ENCODE results near the gene ST7. TPM values are rescaled to one million over a fixed set of nuclear protein-coding genes. Genes with fewer than 3 reads are reported as not detected.
"Not testable (repeated sequence)": the region's sequence is repeated elsewhere in the genome, so short reads cannot be mapped to it uniquely, and the experiment has no call there.

Gene ST7
- total RNA-seq, 1 donor from 2014 or later: 107 TPM

DNA sequence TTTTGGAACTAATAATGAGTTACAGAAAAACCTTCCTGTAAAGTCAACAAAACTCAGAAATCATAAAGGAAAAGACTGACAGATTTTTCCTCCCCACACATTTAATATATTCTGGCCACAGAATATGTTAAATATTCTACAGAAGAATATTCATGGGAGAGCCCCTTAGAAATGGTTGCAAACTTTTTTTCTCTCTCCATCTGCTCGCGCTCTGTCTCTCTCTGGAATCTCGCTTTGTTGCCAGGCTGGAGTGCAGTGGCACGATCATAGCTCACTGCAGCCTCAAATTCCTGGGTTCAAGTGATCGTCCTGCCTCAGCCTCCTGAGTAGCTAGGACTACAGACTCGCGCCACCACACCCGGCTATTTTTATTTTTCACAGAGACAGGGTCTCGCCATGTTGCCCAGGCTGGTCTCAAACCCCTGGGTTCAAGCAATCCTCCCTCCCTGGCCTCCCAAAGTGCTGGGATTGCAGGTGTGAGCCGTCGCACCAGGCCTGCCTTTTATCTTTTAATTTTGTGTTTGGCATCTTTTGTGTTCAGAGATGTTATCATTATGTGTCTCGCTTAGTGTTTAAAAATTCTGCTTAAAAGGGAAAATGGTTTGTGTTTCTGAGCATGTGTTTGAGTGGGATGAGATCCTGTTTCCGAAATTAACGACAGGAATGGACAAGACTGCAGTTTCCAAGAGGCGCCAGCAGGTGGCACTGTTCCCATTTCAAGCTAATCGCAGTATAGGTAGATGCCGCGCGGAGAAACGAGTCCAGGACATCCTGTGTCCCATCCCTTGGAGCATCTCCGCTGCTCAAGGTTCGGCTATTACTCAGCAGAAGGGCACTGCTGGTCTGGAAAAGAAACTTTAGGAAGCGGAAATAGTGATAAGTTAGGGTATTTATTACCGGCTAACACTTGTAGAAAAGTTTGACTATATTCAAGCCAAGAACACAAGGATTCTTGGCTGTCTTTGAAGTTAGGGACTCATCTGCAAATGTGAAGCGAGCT is 23.1 kb upstream of the ST7 start:
- Mint-ChIP-seq H3K27me3 (ENCODE audit: unreplicated experiment) (no peaks in the 10 kb centered on the region), H3K27ac (ENCODE audit: unreplicated experiment) (no peak overlapping the region)
- TF ChIP-seq, protein P1, sequence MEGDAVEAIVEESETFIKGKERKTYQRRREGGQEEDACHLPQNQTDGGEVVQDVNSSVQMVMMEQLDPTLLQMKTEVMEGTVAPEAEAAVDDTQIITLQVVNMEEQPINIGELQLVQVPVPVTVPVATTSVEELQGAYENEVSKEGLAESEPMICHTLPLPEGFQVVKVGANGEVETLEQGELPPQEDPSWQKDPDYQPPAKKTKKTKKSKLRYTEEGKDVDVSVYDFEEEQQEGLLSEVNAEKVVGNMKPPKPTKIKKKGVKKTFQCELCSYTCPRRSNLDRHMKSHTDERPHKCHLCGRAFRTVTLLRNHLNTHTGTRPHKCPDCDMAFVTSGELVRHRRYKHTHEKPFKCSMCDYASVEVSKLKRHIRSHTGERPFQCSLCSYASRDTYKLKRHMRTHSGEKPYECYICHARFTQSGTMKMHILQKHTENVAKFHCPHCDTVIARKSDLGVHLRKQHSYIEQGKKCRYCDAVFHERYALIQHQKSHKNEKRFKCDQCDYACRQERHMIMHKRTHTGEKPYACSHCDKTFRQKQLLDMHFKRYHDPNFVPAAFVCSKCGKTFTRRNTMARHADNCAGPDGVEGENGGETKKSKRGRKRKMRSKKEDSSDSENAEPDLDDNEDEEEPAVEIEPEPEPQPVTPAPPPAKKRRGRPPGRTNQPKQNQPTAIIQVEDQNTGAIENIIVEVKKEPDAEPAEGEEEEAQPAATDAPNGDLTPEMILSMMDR (IDR thresholded peaks at IDR 0.05; ENCODE audit: partially characterized antibody, unreplicated experiment): peak; percentile 98

DNA sequence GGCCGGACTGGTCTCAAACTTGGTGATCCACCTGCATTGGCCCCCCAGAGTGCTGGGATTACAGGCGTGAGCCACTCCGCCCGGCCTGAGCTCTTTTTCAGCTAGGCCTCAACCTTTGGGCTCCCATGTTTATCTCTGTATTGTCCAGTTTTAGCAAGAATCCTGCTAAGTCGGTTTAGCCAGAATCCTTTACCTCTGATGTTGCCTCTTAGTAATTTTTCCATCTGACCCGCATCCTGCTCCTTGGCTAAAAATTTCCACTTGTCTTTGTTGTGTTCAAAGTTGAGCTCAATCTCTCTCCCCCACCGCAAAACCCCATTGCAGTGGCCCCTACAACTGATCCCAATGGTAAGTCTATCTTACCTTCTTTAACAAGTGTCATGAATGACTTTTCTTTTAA is 20.7 kb upstream of the ST7 start:
- Mint-ChIP-seq H3K4me3 (ENCODE audit: unreplicated experiment) (no peak overlapping the region), H3K4me1 (ENCODE audit: low read depth, unreplicated experiment) (peaks cover 2% of the 10 kb centered on the region), H3K27me3 (ENCODE audit: unreplicated experiment) (no peaks in the 10 kb centered on the region), H3K36me3 (ENCODE audit: unreplicated experiment) (no peaks in the 10 kb centered on the region), H3K27ac (ENCODE audit: unreplicated experiment) (no peak overlapping the region), H3K9me3 (ENCODE audit: unreplicated experiment) (no peaks in the 10 kb centered on the region)
- TF ChIP-seq, protein P1 (IDR thresholded peaks at IDR 0.05; ENCODE audit: partially characterized antibody, unreplicated experiment): no peak
- no peak for DNase-seq

More for the DNA sequence above, 23.1 kb upstream of the ST7 start:
- peak; percentile 87 for DNase-seq
- Mint-ChIP-seq H3K4me3 (ENCODE audit: unreplicated experiment) (no peak overlapping the region), H3K4me1 (ENCODE audit: low read depth, unreplicated experiment) (peaks cover 2% of the 10 kb centered on the region), H3K9me3 (ENCODE audit: unreplicated experiment) (no peaks in the 10 kb centered on the region), H3K36me3 (ENCODE audit: unreplicated experiment) (no peaks in the 10 kb centered on the region)

DNA sequence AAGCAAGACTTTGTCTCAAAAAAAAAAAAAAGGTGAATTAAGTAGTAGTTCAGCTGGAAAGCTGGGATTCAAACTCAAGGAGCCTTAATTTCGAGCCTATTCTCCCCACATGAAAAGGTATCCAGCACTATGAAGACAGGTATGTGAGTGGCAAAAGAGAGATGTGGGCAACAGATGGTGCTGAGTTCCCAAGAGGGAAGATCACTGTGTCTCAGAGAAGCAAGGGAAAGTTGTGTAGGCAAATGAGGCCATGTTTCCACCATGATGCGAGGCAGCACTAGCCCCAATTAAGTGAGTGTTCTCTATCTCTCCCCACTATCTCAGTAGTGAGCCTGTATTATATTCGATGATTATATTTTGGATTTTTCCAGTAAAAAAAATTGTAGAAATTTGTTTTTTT is 19.8 kb upstream of the ST7 start:
- no peak overlapping the region for H3K27ac Mint-ChIP-seq (ENCODE audit: unreplicated experiment)
- no peak overlapping the region for H3K4me3 Mint-ChIP-seq (ENCODE audit: unreplicated experiment)
- H3K9me3 Mint-ChIP-seq (ENCODE audit: unreplicated experiment): no peaks in the 10 kb centered on the region
- no peaks in the 10 kb centered on the region for H3K36me3 Mint-ChIP-seq (ENCODE audit: unreplicated experiment)
- TF ChIP-seq, protein P1 (IDR thresholded peaks at IDR 0.05; ENCODE audit: partially characterized antibody, unreplicated experiment): no peak
- no peaks in the 10 kb centered on the region for H3K27me3 Mint-ChIP-seq (ENCODE audit: unreplicated experiment)
- H3K4me1 Mint-ChIP-seq (ENCODE audit: low read depth, unreplicated experiment): peaks cover 2% of the 10 kb centered on the region
- DNase-seq: no peak

DNA sequence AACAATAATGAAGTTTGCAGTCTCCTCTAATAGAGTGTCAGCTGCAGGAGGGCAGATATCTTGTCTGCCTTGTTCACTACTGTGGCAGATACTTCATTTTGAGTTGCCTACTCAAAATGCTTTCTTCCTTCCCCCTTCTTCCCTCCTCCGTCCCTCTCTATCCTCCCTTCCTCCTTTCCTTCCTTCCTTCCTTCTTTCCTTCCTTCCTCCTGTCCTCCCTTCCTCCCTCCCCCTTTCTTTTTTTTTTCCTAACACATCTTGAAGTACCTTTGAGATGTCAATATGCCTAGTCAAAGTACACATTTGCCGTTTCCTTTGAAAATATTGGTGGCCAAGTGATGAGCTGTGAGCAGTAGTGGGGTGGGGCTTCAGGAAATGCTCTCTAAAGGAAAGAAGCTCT is 18.7 kb upstream of the ST7 start:
- H3K9me3 Mint-ChIP-seq (ENCODE audit: unreplicated experiment): no peaks in the 10 kb centered on the region
- TF ChIP-seq, protein P1 (IDR thresholded peaks at IDR 0.05; ENCODE audit: partially characterized antibody, unreplicated experiment): no peak
- no peaks in the 10 kb centered on the region for H3K27me3 Mint-ChIP-seq (ENCODE audit: unreplicated experiment)
- DNase-seq: no peak
- no peak overlapping the region for H3K27ac Mint-ChIP-seq (ENCODE audit: unreplicated experiment)
- H3K36me3 Mint-ChIP-seq (ENCODE audit: unreplicated experiment): no peaks in the 10 kb centered on the region
- H3K4me1 Mint-ChIP-seq (ENCODE audit: low read depth, unreplicated experiment): peaks cover 2% of the 10 kb centered on the region
- H3K4me3 Mint-ChIP-seq (ENCODE audit: unreplicated experiment): no peak overlapping the region

DNA sequence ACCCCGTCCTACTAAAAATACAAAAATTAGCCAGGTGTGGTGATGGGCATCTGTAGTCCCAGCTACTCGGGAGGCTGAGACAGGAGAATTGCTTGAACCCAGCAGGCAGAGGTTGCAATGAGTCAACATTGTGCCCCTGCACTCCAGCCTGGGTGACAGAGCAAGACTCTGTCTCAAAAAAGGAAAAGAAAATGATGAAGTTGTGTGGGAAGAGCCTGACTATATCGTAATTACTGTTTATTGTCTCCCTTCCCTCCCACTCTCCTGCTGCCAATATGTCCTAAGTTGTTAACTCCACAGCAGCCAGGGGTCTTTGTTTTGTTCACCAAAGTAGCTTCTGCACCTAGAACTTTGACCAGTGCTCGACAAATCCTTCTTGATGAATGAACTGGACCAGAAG is 16.5 kb upstream of the ST7 start:
- not testable (repeated sequence) for DNase-seq; H3K9me3 Mint-ChIP-seq (ENCODE audit: unreplicated experiment); H3K27ac Mint-ChIP-seq (ENCODE audit: unreplicated experiment); H3K27me3 Mint-ChIP-seq (ENCODE audit: unreplicated experiment); H3K4me3 Mint-ChIP-seq (ENCODE audit: unreplicated experiment); H3K4me1 Mint-ChIP-seq (ENCODE audit: low read depth, unreplicated experiment); H3K36me3 Mint-ChIP-seq (ENCODE audit: unreplicated experiment)
